ENCODE results near the gene SRSF3. TPM values are rescaled to one million over a fixed set of nuclear protein-coding genes. Genes with fewer than 3 reads are reported as not detected.
"Not testable (repeated sequence)": the region's sequence is repeated elsewhere in the genome, so short reads cannot be mapped to it uniquely, and the experiment has no call there.

Gene SRSF3
- total RNA-seq, 2 donors from 2014 or later = 88.5 to 120 TPM

DNA sequence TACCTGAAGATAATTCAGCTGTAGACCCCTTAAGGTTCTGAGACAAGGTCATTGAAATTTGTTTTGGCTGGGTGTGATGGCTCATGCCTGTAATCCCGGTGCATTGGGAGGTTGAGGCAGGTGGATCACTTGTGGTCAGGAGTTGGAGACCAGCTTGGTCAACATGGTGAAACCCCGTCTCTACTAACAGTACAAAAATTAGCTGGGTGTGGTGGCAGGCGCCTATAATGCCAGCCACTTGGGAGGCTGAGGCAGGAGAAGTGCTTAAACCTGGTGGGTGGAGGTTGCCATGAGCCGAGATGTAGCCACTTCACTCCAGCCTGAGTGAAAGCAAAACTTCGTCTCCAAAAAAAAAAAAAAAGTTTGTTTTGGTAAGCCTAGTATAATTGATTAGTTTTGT lies 11.0 kb downstream of the SRSF3 start:
- H3K9me3 ChIP-seq = no peaks in the 10 kb centered on the region
- peaks cover 51 to 89% of the 10 kb centered on the region in 2 donors for H3K4me1 ChIP-seq (ENCODE audit: control insufficient read depth in 1 of 2, low read depth in 2 of 2)
- H3K27ac ChIP-seq = no peak overlapping the region
- DNase-seq (ENCODE audit: low spot score) (no peak), ATAC-seq (ENCODE audit: insufficient number of reproducible peaks, low FRiP score, low read depth) (no peak)
- no peaks in the 10 kb centered on the region for H3K27me3 ChIP-seq (replicated peaks; ENCODE audit: insufficient read depth)
- TF ChIP-seq, protein P1, sequence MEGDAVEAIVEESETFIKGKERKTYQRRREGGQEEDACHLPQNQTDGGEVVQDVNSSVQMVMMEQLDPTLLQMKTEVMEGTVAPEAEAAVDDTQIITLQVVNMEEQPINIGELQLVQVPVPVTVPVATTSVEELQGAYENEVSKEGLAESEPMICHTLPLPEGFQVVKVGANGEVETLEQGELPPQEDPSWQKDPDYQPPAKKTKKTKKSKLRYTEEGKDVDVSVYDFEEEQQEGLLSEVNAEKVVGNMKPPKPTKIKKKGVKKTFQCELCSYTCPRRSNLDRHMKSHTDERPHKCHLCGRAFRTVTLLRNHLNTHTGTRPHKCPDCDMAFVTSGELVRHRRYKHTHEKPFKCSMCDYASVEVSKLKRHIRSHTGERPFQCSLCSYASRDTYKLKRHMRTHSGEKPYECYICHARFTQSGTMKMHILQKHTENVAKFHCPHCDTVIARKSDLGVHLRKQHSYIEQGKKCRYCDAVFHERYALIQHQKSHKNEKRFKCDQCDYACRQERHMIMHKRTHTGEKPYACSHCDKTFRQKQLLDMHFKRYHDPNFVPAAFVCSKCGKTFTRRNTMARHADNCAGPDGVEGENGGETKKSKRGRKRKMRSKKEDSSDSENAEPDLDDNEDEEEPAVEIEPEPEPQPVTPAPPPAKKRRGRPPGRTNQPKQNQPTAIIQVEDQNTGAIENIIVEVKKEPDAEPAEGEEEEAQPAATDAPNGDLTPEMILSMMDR (IDR thresholded peaks at IDR 0.05) = no peak
- peaks cover 55% of the 10 kb centered on the region for H3K36me3 ChIP-seq
- no peak overlapping the region for H3K4me3 ChIP-seq

- H3K36me3 ChIP-seq = peaks cover 50% of the 10 kb centered on the region
- peaks cover 46 to 83% of the 10 kb centered on the region in 2 donors for H3K4me1 ChIP-seq (ENCODE audit: control insufficient read depth in 1 of 2, low read depth in 2 of 2)
- H3K4me3 ChIP-seq = no peak overlapping the region
- TF ChIP-seq, protein P1 (IDR thresholded peaks at IDR 0.05) = no peak
- ATAC-seq (ENCODE audit: insufficient number of reproducible peaks, low FRiP score, low read depth) (no peak), DNase-seq (ENCODE audit: low spot score) (no peak)
- peak overlapping the region in 1 of 2 donors; percentile 38 for H3K27ac ChIP-seq
- H3K27me3 ChIP-seq (replicated peaks; ENCODE audit: insufficient read depth) = no peaks in the 10 kb centered on the region
- no peaks in the 10 kb centered on the region for H3K9me3 ChIP-seq
Observed at GRCh38 chr6:36605560-36606391, 11.6 kb downstream of the SRSF3 start.

- H3K9me3 ChIP-seq; H3K4me3 ChIP-seq; DNase-seq (ENCODE audit: low spot score); H3K27me3 ChIP-seq (replicated peaks; ENCODE audit: insufficient read depth); ATAC-seq (ENCODE audit: insufficient number of reproducible peaks, low FRiP score, low read depth): not testable (repeated sequence)
- peak overlapping the region in 1 of 2 donors; percentile 38 for H3K27ac ChIP-seq
- H3K4me1 ChIP-seq (ENCODE audit: control insufficient read depth in 1 of 2, low read depth in 2 of 2) = peaks cover 36 to 69% of the 10 kb centered on the region in 2 donors
- peaks cover 41% of the 10 kb centered on the region for H3K36me3 ChIP-seq
Observed at GRCh38 chr6:36607305-36607682, 13.1 kb downstream of the SRSF3 start.

DNA sequence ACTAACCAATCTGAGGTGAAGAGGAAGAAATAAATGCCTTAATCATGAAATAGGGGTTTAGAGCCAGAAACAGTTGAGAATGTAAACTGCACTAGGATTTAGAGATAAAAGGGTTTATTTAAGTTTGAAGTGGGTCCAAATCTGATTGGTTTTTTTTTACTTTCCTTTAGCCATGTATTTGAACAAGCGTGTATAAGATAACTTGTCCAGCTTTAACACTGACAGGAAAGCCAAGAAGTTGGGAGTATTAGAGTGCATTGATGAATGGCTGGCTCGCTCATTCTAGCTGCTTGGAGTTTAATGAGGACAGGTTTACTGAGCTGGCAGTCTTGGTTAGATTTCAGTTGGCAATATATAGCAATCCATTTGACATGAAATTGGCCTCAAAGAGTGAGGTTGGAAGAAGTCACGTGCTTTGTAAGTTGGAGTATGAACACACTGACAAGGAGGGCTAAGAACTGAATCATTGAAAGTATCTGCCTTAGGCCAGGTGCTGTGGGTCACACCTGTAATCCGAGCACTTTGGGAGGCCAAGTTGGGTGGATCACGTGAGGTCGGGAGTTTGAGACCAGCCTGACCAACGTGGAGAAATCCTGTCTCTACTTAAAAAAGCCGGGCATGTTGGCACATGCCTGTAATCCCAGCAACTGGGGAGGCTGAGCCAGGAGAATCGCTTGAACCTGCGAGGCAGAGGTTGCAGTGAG lies 13.7 kb downstream of the SRSF3 start:
- Histone ChIP-seq H3K9me3 (no peaks in the 10 kb centered on the region), H3K27me3 (replicated peaks; ENCODE audit: insufficient read depth) (no peaks in the 10 kb centered on the region), H3K4me3 (no peak overlapping the region), H3K4me1 (ENCODE audit: control insufficient read depth in 1 of 2, low read depth in 2 of 2) (peaks cover 33 to 64% of the 10 kb centered on the region in 2 donors), H3K36me3 (peaks cover 45% of the 10 kb centered on the region), H3K27ac (peak overlapping the region; percentile 27 to 38)
- TF ChIP-seq, protein P1 (IDR thresholded peaks at IDR 0.05) = no peak
- ATAC-seq (ENCODE audit: insufficient number of reproducible peaks, low FRiP score, low read depth) (no peak), DNase-seq (ENCODE audit: low spot score) (no peak)

GRCh38 chr6:36608788-36609563 lies 14.8 kb downstream of the SRSF3 start:
- TF ChIP-seq, protein P1 (IDR thresholded peaks at IDR 0.05) = no peak
- no peak for ATAC-seq (ENCODE audit: insufficient number of reproducible peaks, low FRiP score, low read depth)
- no peak for DNase-seq (ENCODE audit: low spot score)
- Histone ChIP-seq H3K27me3 (replicated peaks; ENCODE audit: insufficient read depth) (no peaks in the 10 kb centered on the region), H3K4me3 (no peak overlapping the region), H3K36me3 (peaks cover 39% of the 10 kb centered on the region), H3K9me3 (no peaks in the 10 kb centered on the region), H3K4me1 (ENCODE audit: control insufficient read depth in 1 of 2, low read depth in 2 of 2) (peaks cover 28 to 52% of the 10 kb centered on the region in 2 donors), H3K27ac (peak overlapping the region; percentile 27 to 38)
